GM19025 (cell line): ENCODE data around the gene FAT1.

Experiments used
- ATAC-seq: cut with Tn5 transposase; IDR thresholded peaks from one replicate; pipeline ENCODE4 v1.9.1; 2021; ENCODE audit warnings: mild to moderate bottlenecking, low read depth, moderate library complexity; ENCODE audit not compliant: unreplicated experiment

The FAT1 gene

GRCh38 chr4:186586205-186586604, 137.5 kb downstream of the FAT1 start:
- ATAC-seq, result no peak

- no peak for ATAC-seq
These were observed 138.7 kb downstream of the FAT1 start for GRCh38 chr4:186584912-186585311.

GRCh38 chr4:186581421-186581820, 142.2 kb downstream of the FAT1 start:
- no peak for ATAC-seq

- no peak for ATAC-seq
These were observed 143.0 kb downstream of the FAT1 start for GRCh38 chr4:186580669-186581068.

- no peak for ATAC-seq
These were observed 153.3 kb downstream of the FAT1 start for GRCh38 chr4:186570193-186570996.

- no peak for ATAC-seq
These were observed 154.0 kb downstream of the FAT1 start for GRCh38 chr4:186569533-186570192.

GRCh38 chr4:186566068-186566467, 157.6 kb downstream of the FAT1 start:
- ATAC-seq, result no peak

- no peak for ATAC-seq
These were observed 159.9 kb downstream of the FAT1 start for GRCh38 chr4:186563761-186564160.

- ATAC-seq, result no peak
These were observed 161.9 kb downstream of the FAT1 start for GRCh38 chr4:186561748-186562147.

GRCh38 chr4:186560647-186561046, 163.0 kb downstream of the FAT1 start:
- no peak for ATAC-seq

GRCh38 chr4:186557486-186557885, 166.2 kb downstream of the FAT1 start:
- no peak for ATAC-seq

GRCh38 chr4:186557061-186557460, 166.6 kb downstream of the FAT1 start:
- no peak for ATAC-seq

- ATAC-seq, result no peak
These were observed 168.5 kb downstream of the FAT1 start, which contains the start of gene MTNR1A for GRCh38 chr4:186554914-186555827. TSS of gene MTNR1A (minus strand) at chr4:186555567. CDS start at chr4:186555365, 202 bp downstream.

- no peak for ATAC-seq
These were observed 169.1 kb downstream of the FAT1 start for GRCh38 chr4:186554539-186554913.

- ATAC-seq, result no peak
These were observed 169.9 kb downstream of the FAT1 start for GRCh38 chr4:186553717-186554116.

- ATAC-seq, result no peak
These were observed 171.8 kb downstream of the FAT1 start for GRCh38 chr4:186551849-186552248.

- no peak for ATAC-seq
These were observed 178.2 kb downstream of the FAT1 start for GRCh38 chr4:186545436-186545835.

- ATAC-seq, result no peak
These were observed 180.4 kb downstream of the FAT1 start for GRCh38 chr4:186543206-186543605.

- no peak for ATAC-seq
These were observed 181.9 kb downstream of the FAT1 start for GRCh38 chr4:186541801-186542200.

GRCh38 chr4:186537843-186538521, 185.7 kb downstream of the FAT1 start:
- no peak for ATAC-seq
